Fibroblast of lung (primary cell): ENCODE measurements around the gene IMPDH1. TPM values are rescaled to one million over a fixed set of nuclear protein-coding genes. Genes with fewer than 3 reads are reported as not detected.
A peak's percentile ranks its signal among the peaks of the same experiment; 100 is the strongest.

Experiments
- DNase-seq, 2 donors: peaks; one replicate each; pipeline versions ENCODE4 v3.0.0 to v3.0.0-alpha.2; 2010; ENCODE audit warnings: low read depth in 2 of 2
- H2AFZ ChIP-seq: 2 replicates; pipeline ENCODE4 v1.5.1; 2012; ENCODE audit warnings: low read length, control low read depth, inconsistent platforms
- H3K27ac ChIP-seq: 2 replicates; pipeline ENCODE4 v1.5.1; 2011; ENCODE audit warnings: low read length, control low read depth; ENCODE audit not compliant: insufficient read depth
- H3K27me3 ChIP-seq: 2 replicates; pipeline ENCODE4 v1.5.1; 2011; ENCODE audit warnings: mild to moderate bottlenecking, low read length; ENCODE audit not compliant: control insufficient read depth, insufficient read depth
- H3K36me3 ChIP-seq: 2 replicates; pipeline ENCODE4 v1.5.1; 2011; ENCODE audit warnings: low read length; ENCODE audit not compliant: control insufficient read depth, insufficient read depth
- H3K4me1 ChIP-seq: 2 replicates; pipeline ENCODE4 v1.5.1; 2011; ENCODE audit warnings: low read length; ENCODE audit not compliant: control insufficient read depth, insufficient read depth; ENCODE audit errors: extremely low read depth
- H3K4me2 ChIP-seq: 2 replicates; pipeline ENCODE4 v1.5.1; 2011; ENCODE audit warnings: low read length, control low read depth; ENCODE audit not compliant: insufficient read depth; ENCODE audit errors: extremely low read depth
- H3K4me3 ChIP-seq, 4 experiments: fragments of 200-600 bp in 1 of 4; sonication (generic) in 1 of 4; replicated peaks in 1 of 4; 2 replicates each; pipeline ENCODE4 v1.5.1; 2011 to 2016; ENCODE audit warnings: low read length in 4 of 4, low read depth in 3 of 4, mild to moderate bottlenecking in 3 of 4, control low read depth in 2 of 4, inconsistent platforms in 1 of 4, mixed read lengths in 1 of 4; ENCODE audit not compliant: insufficient read depth in 1 of 4; ENCODE audit errors: control extremely low read depth in 1 of 4
- H3K79me2 ChIP-seq: 2 replicates; pipeline ENCODE4 v1.5.1; 2012; ENCODE audit warnings: mild to moderate bottlenecking, low read length, inconsistent platforms; ENCODE audit not compliant: control insufficient read depth, insufficient read depth
- H3K9ac ChIP-seq: 2 replicates; pipeline ENCODE4 v1.5.1; 2011; ENCODE audit warnings: mild to moderate bottlenecking, low read length, control low read depth; ENCODE audit not compliant: insufficient read depth
- H3K9me3 ChIP-seq: 2 replicates; pipeline ENCODE4 v1.5.1; 2012; ENCODE audit warnings: low read depth, low read length; ENCODE audit not compliant: control insufficient read depth, insufficient read depth
- H4K20me1 ChIP-seq: 2 replicates; pipeline ENCODE4 v1.5.1; 2011; ENCODE audit warnings: low read length; ENCODE audit not compliant: control insufficient read depth, insufficient read depth; ENCODE audit errors: extremely low read depth
- CTCF ChIP-seq, 2 donors: IDR thresholded peaks in 1 of 2; conservative IDR thresholded peaks in 1 of 2; 1 replicate in 1 of 2; 2 replicates in 1 of 2; pipeline ENCODE4 v1.5.1; 2011 to 2012; ENCODE audit warnings: low read length in 2 of 2, control low read depth in 1 of 2, inconsistent platforms in 1 of 2, low read depth in 1 of 2, mild to moderate bottlenecking in 1 of 2
- EZH2 ChIP-seq: IDR thresholded peaks from 2 replicates; pipeline ENCODE4 v1.5.1; 2012; ENCODE audit warnings: low read length, control low read depth, mild to moderate bottlenecking; ENCODE audit errors: missing control alignments
- polyA plus RNA-seq, 2 donors: library from polyadenylated mRNA; depleted of rRNA in 1 of 2; stranded (reverse) in 1 of 2; unstranded in 1 of 2; fragments of >200 nt; gene quantifications; 2 replicates each; pipeline ENCODE4 v1.2.1, GENCODE V29; 2011 to 2012; ENCODE audit warnings: missing spikeins in 1 of 2
- total RNA-seq: library from RNA; depleted of rRNA; stranded (reverse); fragments of >200 nt; gene quantifications from 2 replicates; pipeline ENCODE4 v1.2.1, GENCODE V29; 2014

IMPDH1 gene
- total and polyA plus RNA-seq, 2 donors (not counting 1 experiment from before 2014, with no cell fraction given): 30.2 to 56.5 TPM

GRCh38 chr7:128384726-128385125 is 25.1 kb downstream of the IMPDH1 start:
- H3K4me3 ChIP-seq: no peak overlapping the region
- H3K79me2 ChIP-seq: no peaks in the 10 kb centered on the region
- no peak for DNase-seq
- H3K4me2 ChIP-seq: no peak overlapping the region
- peaks cover 12% of the 10 kb centered on the region for H3K27me3 ChIP-seq
- no peak overlapping the region for H3K9ac ChIP-seq
- no peaks in the 10 kb centered on the region for H4K20me1 ChIP-seq
- no peak overlapping the region for H3K27ac ChIP-seq
- H3K4me1 ChIP-seq: no peaks in the 10 kb centered on the region
- no peaks in the 10 kb centered on the region for H3K36me3 ChIP-seq
- TF ChIP-seq EZH2 (no peak), CTCF (conservative IDR thresholded peaks at IDR 0.05 in 1 of 2, IDR thresholded peaks at IDR 0.05 in 1 of 2; ENCODE audit: low read depth in 1 of 2, low read length in 2 of 2) (no peak)
- H2AFZ ChIP-seq: no peak overlapping the region
- H3K9me3 ChIP-seq: no peaks in the 10 kb centered on the region

- Histone ChIP-seq H3K27ac (no peak overlapping the region), H3K79me2 (no peaks in the 10 kb centered on the region), H3K27me3 (peaks cover 11% of the 10 kb centered on the region), H4K20me1 (no peaks in the 10 kb centered on the region), H2AFZ (no peak overlapping the region), H3K4me2 (no peak overlapping the region), H3K4me3 (no peak overlapping the region), H3K36me3 (no peaks in the 10 kb centered on the region), H3K9ac (no peak overlapping the region), H3K4me1 (no peaks in the 10 kb centered on the region), H3K9me3 (no peaks in the 10 kb centered on the region)
- TF ChIP-seq EZH2: no peak
- no peak for TF ChIP-seq CTCF (conservative IDR thresholded peaks at IDR 0.05 in 1 of 2, IDR thresholded peaks at IDR 0.05 in 1 of 2; ENCODE audit: low read depth in 1 of 2, low read length in 2 of 2)
- DNase-seq: no peak
Measured at GRCh38 chr7:128383776-128384175, 26.0 kb downstream of the IMPDH1 start.

GRCh38 chr7:128381161-128381821 is 28.5 kb downstream of the IMPDH1 start:
- Histone ChIP-seq H3K4me1 (no peaks in the 10 kb centered on the region), H3K4me3 (no peak overlapping the region), H3K79me2 (no peaks in the 10 kb centered on the region), H3K4me2 (no peak overlapping the region), H3K27me3 (peaks cover 12% of the 10 kb centered on the region), H3K36me3 (no peaks in the 10 kb centered on the region), H2AFZ (no peak overlapping the region), H4K20me1 (no peaks in the 10 kb centered on the region), H3K9me3 (no peaks in the 10 kb centered on the region), H3K9ac (no peak overlapping the region), H3K27ac (no peak overlapping the region)
- TF ChIP-seq EZH2 (no peak), CTCF (conservative IDR thresholded peaks at IDR 0.05 in 1 of 2, IDR thresholded peaks at IDR 0.05 in 1 of 2; ENCODE audit: low read depth in 1 of 2, low read length in 2 of 2) (peak; percentile 33 to 58)
- DNase-seq: no peak
